OCI-LY3 (cell line): ENCODE results near the gene KCNIP4.

ENCODE experiments used
- H2AFZ ChIP-seq: fragments of 200-600, 300-600 bp; shearing (Covaris generic); 2 replicates; pipeline ENCODE4 v1.6.0; 2014; ENCODE audit warnings: antibody characterized with exemption, low read depth, low read length
- H3K27ac ChIP-seq: fragments of 200-600, 300-600 bp; sonication (generic); 2 replicates; pipeline ENCODE4 v1.5.1; 2014; ENCODE audit warnings: mild to moderate bottlenecking, low read length, moderate library complexity, mixed read lengths
- H3K27me3 ChIP-seq: fragments of 200-600, 300-600 bp; sonication (generic); 2 replicates; pipeline ENCODE4 v1.6.1; 2014; ENCODE audit warnings: low read depth, low read length, mixed read lengths
- H3K36me3 ChIP-seq: fragments of 200-600, 300-600 bp; sonication (generic); replicated peaks from 2 replicates; pipeline ENCODE3; 2014; ENCODE audit warnings: low read depth, low read length, mixed read lengths
- H3K4me1 ChIP-seq: fragments of 300-600, 200-600 bp; sonication (generic); 2 replicates; pipeline ENCODE4 v1.6.1; 2014; ENCODE audit warnings: low read length, mixed read lengths
- H3K4me2 ChIP-seq: fragments of 200-600, 300-600 bp; sonication (generic); 2 replicates; pipeline ENCODE4 v1.6.1; 2014; ENCODE audit warnings: low read length, mixed read lengths
- H3K4me3 ChIP-seq: fragments of 300-600, 200-600 bp; sonication (generic); 2 replicates; pipeline ENCODE4 v1.5.1; 2014; ENCODE audit warnings: antibody characterized with exemption, mild to moderate bottlenecking, low read length, moderate library complexity
- H3K79me2 ChIP-seq: fragments of 300-600, 200-600 bp; shearing (Covaris generic); 2 replicates; pipeline ENCODE4 v1.6.1; 2014; ENCODE audit warnings: mild to moderate bottlenecking, low read length, mixed read lengths
- H3K9ac ChIP-seq: fragments of 300-600, 200-600 bp; shearing (Covaris generic); 2 replicates; pipeline ENCODE4 v1.6.0; 2014; ENCODE audit warnings: mild to moderate bottlenecking, low read length, moderate library complexity
- H3K9me3 ChIP-seq: fragments of 200-600, 300-600 bp; shearing (Covaris generic); 2 replicates; pipeline ENCODE4 v1.6.1; 2014; ENCODE audit warnings: low read length, mixed read lengths; ENCODE audit not compliant: insufficient read depth
- H4K20me1 ChIP-seq: fragments of 200-600, 300-600 bp; sonication (generic); 2 replicates; pipeline ENCODE4 v1.6.1; 2016; ENCODE audit warnings: low read length, mixed read lengths; ENCODE audit not compliant: insufficient read depth
- EZH2phosphoT487 ChIP-seq: fragments of 200-600 bp; shearing (Covaris generic); IDR thresholded peaks from 2 replicates; pipeline ENCODE4 v1.6.1; 2018; ENCODE audit warnings: antibody characterized with exemption, mixed run types, low read depth
- TF ChIP-seq, protein P1 (sequence below): fragments of 200-600, 300-600 bp; sonication (generic); IDR thresholded peaks from 2 replicates; pipeline ENCODE4 v1.5.1; 2014; ENCODE audit warnings: antibody characterized with exemption, low read length, low read depth

The KCNIP4 gene

DNA sequence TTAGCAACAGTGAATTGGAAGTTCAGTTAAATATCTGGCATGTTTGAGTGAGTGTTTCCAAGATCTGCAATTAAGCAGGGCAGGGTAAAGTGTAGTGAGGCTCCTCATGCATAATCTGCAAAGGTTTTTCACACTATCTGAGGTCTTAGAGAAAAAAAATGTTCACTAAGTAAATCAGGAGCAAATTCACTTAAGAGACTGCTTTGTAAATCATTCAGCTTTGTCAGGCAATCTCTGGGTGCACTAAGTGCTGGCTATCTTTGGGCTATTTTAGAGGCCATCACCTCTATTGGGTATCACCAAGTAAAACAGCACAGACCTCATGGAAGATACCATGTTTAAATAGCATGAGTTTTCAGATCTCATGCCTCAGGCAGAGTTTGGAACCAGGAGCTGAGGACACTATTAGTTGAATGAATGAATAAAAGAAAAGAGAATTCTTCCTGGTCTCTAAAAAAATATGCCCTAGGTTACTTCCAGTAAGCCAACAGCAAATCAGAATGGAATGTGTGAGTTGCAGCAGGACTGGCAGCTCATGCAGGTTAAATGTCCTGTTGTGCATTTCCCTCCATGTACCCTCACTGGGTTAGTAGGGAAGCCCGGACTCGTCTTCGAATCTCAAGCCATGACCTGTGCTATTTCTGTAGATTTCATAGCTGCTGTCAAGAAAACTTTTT is 195.3 kb downstream of the KCNIP4 start:
- Histone ChIP-seq H3K9ac (no peak overlapping the region), H3K79me2 (no peaks in the 10 kb centered on the region), H3K36me3 (no peaks in the 10 kb centered on the region), H4K20me1 (no peaks in the 10 kb centered on the region), H3K4me2 (no peak overlapping the region), H3K9me3 (no peaks in the 10 kb centered on the region), H3K4me3 (no peak overlapping the region), H3K27me3 (no peaks in the 10 kb centered on the region), H3K4me1 (no peaks in the 10 kb centered on the region), H2AFZ (no peak overlapping the region), H3K27ac (no peak overlapping the region)
- no peak for TF ChIP-seq EZH2phosphoT487
- TF ChIP-seq, protein P1, sequence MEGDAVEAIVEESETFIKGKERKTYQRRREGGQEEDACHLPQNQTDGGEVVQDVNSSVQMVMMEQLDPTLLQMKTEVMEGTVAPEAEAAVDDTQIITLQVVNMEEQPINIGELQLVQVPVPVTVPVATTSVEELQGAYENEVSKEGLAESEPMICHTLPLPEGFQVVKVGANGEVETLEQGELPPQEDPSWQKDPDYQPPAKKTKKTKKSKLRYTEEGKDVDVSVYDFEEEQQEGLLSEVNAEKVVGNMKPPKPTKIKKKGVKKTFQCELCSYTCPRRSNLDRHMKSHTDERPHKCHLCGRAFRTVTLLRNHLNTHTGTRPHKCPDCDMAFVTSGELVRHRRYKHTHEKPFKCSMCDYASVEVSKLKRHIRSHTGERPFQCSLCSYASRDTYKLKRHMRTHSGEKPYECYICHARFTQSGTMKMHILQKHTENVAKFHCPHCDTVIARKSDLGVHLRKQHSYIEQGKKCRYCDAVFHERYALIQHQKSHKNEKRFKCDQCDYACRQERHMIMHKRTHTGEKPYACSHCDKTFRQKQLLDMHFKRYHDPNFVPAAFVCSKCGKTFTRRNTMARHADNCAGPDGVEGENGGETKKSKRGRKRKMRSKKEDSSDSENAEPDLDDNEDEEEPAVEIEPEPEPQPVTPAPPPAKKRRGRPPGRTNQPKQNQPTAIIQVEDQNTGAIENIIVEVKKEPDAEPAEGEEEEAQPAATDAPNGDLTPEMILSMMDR, result no peak

DNA sequence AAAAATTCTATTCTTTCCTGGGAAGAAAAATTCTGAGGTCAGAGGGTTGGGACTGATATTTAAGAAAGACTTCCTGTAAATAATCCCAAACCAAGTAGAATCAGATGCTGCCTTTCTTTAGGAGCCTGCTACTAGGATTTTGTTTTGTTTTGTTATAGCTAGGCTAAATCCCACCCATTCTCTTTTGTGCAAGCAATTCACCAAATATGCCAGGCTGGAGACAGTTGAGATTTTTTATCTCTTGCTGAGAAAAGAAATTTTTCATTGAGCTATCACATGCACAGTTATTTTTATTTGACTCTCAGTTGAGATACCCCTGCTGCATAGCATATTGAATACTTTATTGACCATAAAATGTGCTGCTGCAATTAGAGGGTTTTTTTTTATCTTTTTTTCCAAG is 196.0 kb downstream of the KCNIP4 start:
- Histone ChIP-seq H3K4me1 (no peaks in the 10 kb centered on the region), H3K9me3 (no peaks in the 10 kb centered on the region), H3K4me3 (no peak overlapping the region), H3K27me3 (no peaks in the 10 kb centered on the region), H3K4me2 (no peak overlapping the region), H2AFZ (no peak overlapping the region), H3K9ac (no peak overlapping the region), H3K27ac (no peak overlapping the region), H3K79me2 (no peaks in the 10 kb centered on the region), H3K36me3 (no peaks in the 10 kb centered on the region), H4K20me1 (no peaks in the 10 kb centered on the region)
- TF ChIP-seq, protein P1, result no peak
- no peak for TF ChIP-seq EZH2phosphoT487

DNA sequence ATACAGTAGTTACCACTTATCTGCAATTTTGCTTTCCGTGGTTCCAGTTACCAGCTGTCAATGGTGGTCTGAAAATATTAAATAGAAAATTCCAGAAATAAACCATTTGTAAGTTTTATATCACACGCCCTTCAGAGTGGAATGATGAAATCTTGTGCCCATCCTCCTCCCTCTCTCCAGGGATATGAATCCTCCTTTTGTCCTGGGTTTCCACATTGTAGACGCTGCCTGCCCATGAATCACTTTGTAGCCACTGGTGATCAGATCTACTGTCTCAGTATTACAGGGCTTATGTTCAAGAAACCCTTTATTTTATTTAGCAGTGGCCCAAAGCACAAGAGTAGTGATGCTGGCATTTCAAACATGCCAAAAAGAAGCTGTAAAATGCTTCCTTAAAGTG is 198.6 kb downstream of the KCNIP4 start:
- H3K9me3 ChIP-seq, result no peaks in the 10 kb centered on the region
- no peaks in the 10 kb centered on the region for H3K27me3 ChIP-seq
- H3K36me3 ChIP-seq, result no peaks in the 10 kb centered on the region
- no peak overlapping the region for H3K27ac ChIP-seq
- no peak for TF ChIP-seq EZH2phosphoT487
- TF ChIP-seq, protein P1, result no peak
- no peaks in the 10 kb centered on the region for H3K4me1 ChIP-seq
- H3K4me3 ChIP-seq, result no peak overlapping the region
- H2AFZ ChIP-seq, result no peak overlapping the region
- no peaks in the 10 kb centered on the region for H3K79me2 ChIP-seq
- H4K20me1 ChIP-seq, result no peaks in the 10 kb centered on the region
- H3K9ac ChIP-seq, result no peak overlapping the region
- H3K4me2 ChIP-seq, result no peak overlapping the region

DNA sequence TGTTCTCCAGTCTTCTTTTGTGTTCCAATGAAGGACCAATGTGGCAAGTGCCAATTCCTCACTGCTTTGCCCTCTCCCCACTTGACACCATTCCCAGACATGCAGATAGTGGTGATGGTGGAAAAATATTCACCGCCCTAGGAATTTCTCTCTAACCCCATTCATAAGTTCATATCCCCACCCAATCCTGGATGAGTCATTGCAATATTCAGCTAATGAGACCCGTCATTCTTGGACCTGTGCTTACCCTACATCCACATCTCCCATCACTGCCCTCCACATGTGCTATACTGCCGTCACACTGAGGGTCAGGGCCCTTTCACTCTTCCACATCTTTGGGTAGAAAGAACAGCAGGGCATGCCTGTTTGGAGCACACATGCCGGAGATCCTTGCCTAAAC is 199.2 kb downstream of the KCNIP4 start:
- Histone ChIP-seq H3K9ac (no peak overlapping the region), H3K27me3 (no peaks in the 10 kb centered on the region), H3K79me2 (no peaks in the 10 kb centered on the region), H3K27ac (no peak overlapping the region), H3K4me1 (no peaks in the 10 kb centered on the region), H3K4me3 (no peak overlapping the region), H3K4me2 (no peak overlapping the region), H3K36me3 (no peaks in the 10 kb centered on the region), H2AFZ (no peak overlapping the region), H3K9me3 (no peaks in the 10 kb centered on the region), H4K20me1 (no peaks in the 10 kb centered on the region)
- TF ChIP-seq EZH2phosphoT487, result no peak
- TF ChIP-seq, protein P1, result no peak
